Ishikawa (cell line): Measurements from ENCODE around the gene C12orf75.
A peak's percentile ranks its signal among the peaks of the same experiment; 100 is the strongest.

ENCODE experiments used
- CEBPB ChIP-seq: IDR thresholded peaks from 2 replicates; pipeline ENCODE4 v1.6.1; 2012
- CREB1 ChIP-seq: IDR thresholded peaks from 2 replicates; pipeline ENCODE4 v1.6.1; 2012; ENCODE audit warnings: low read depth
- EGR1 ChIP-seq: IDR thresholded peaks from 2 replicates; pipeline ENCODE4 v1.6.1; 2012
- EP300 ChIP-seq: IDR thresholded peaks from 2 replicates; pipeline ENCODE4 v1.6.1; 2012; ENCODE audit warnings: borderline replicate concordance
- FOXM1 ChIP-seq: IDR thresholded peaks from 2 replicates; pipeline ENCODE4 v1.6.1; 2012; ENCODE audit warnings: low read depth, borderline replicate concordance
- MAX ChIP-seq: IDR thresholded peaks from 2 replicates; pipeline ENCODE4 v1.6.1; 2012
- NFIC ChIP-seq: IDR thresholded peaks from 2 replicates; pipeline ENCODE4 v1.6.1; 2012
- RAD21 ChIP-seq: IDR thresholded peaks from 2 replicates; pipeline ENCODE4 v1.6.1; 2012; ENCODE audit warnings: low read depth
- REST ChIP-seq: IDR thresholded peaks from 2 replicates; pipeline ENCODE4 v1.6.1; 2012; ENCODE audit warnings: low read depth, mild to moderate bottlenecking
- TAF1 ChIP-seq: IDR thresholded peaks from 2 replicates; pipeline ENCODE4 v1.6.1; 2012; ENCODE audit warnings: low read depth, mild to moderate bottlenecking
- TCF12 ChIP-seq: IDR thresholded peaks from 2 replicates; pipeline ENCODE4 v1.6.1; 2012; ENCODE audit warnings: low read depth
- TEAD4 ChIP-seq: IDR thresholded peaks from 2 replicates; pipeline ENCODE4 v1.6.1; 2012
- USF1 ChIP-seq: IDR thresholded peaks from 2 replicates; pipeline ENCODE4 v1.6.1; 2012
- YY1 ChIP-seq: IDR thresholded peaks from 2 replicates; pipeline ENCODE4 v1.6.1; 2012; ENCODE audit warnings: low read depth
- ZBTB7A ChIP-seq: IDR thresholded peaks from 2 replicates; pipeline ENCODE4 v1.6.1; 2012; ENCODE audit warnings: low read depth

C12orf75 gene

GRCh38 chr12:105402366-105402765, 71.9 kb downstream of the C12orf75 start:
- TF ChIP-seq EGR1 (no peak), MAX (no peak), EP300 (no peak), TEAD4 (no peak), REST (no peak), USF1 (no peak), YY1 (no peak), TAF1 (no peak), TCF12 (no peak), ZBTB7A (no peak), RAD21 (no peak), NFIC (no peak), FOXM1 (no peak), CREB1 (no peak), CEBPB (no peak)

- TF ChIP-seq TEAD4 (no peak), USF1 (no peak), TAF1 (no peak), TCF12 (no peak), NFIC (no peak), RAD21 (no peak), YY1 (no peak), EP300 (no peak)
Observed at GRCh38 chr12:105403095-105403494, 72.6 kb downstream of the C12orf75 start.

- no peak for TF ChIP-seq TCF12
- peak; percentile 49; the same call in 1 of the 2 replicates for TF ChIP-seq REST
Observed at GRCh38 chr12:105406497-105406896, 76.0 kb downstream of the C12orf75 start.

GRCh38 chr12:105409279-105409678, 78.8 kb downstream of the C12orf75 start:
- TF ChIP-seq MAX (no peak), RAD21 (no peak), TAF1 (no peak), CEBPB (no peak), EGR1 (no peak), ZBTB7A (no peak)

- TF ChIP-seq USF1 (no peak), NFIC (peak; percentile 44), TCF12 (no peak), EP300 (no peak), REST (no peak), EGR1 (no peak), CEBPB (no peak), TEAD4 (no peak)
Observed at GRCh38 chr12:105409801-105410471, 79.4 kb downstream of the C12orf75 start.
